ENCODE results near the gene KIF5A. TPM values are rescaled to one million over a fixed set of nuclear protein-coding genes. Genes with fewer than 3 reads are reported as not detected.

KIF5A gene
- total RNA-seq, 1 donor from 2014 or later, result 0.43 TPM

GRCh38 chr12:57590864-57591781, 41.3 kb downstream of the KIF5A start, which contains the start of gene PIP4K2C:
Gene PIP4K2C, plus strand, starts transcription at chr12:57591192. Its CDS starts 98 bp downstream, at chr12:57591290.
- peak within 1 kb of the TSS; percentile 87 for H3K4me3 Mint-ChIP-seq (ENCODE audit: unreplicated experiment)
- peak; percentile 89 for DNase-seq (ENCODE audit: extremely low spot score, unreplicated experiment)
- H3K27me3 Mint-ChIP-seq (ENCODE audit: unreplicated experiment), result peaks cover under 1% of the 10 kb centered on the region
- peak within 1 kb of the TSS; percentile 86 for H3K27ac Mint-ChIP-seq (ENCODE audit: unreplicated experiment)
- peaks cover 19% of the 10 kb centered on the region for H3K4me1 Mint-ChIP-seq (ENCODE audit: unreplicated experiment)
- no peak for TF ChIP-seq CTCF (IDR thresholded peaks at IDR 0.05)
- no peaks in the 10 kb centered on the region for H3K9me3 Mint-ChIP-seq (ENCODE audit: unreplicated experiment)
- peaks cover 12% of the 10 kb centered on the region for H3K36me3 Mint-ChIP-seq (ENCODE audit: unreplicated experiment)

- Mint-ChIP-seq H3K4me1 (ENCODE audit: unreplicated experiment) (peaks cover 19% of the 10 kb centered on the region), H3K27me3 (ENCODE audit: unreplicated experiment) (no peaks in the 10 kb centered on the region), H3K9me3 (ENCODE audit: unreplicated experiment) (no peaks in the 10 kb centered on the region), H3K27ac (ENCODE audit: unreplicated experiment) (peak overlapping the region; percentile 86), H3K36me3 (ENCODE audit: unreplicated experiment) (peaks cover 17% of the 10 kb centered on the region), H3K4me3 (ENCODE audit: unreplicated experiment) (peak overlapping the region; percentile 87)
- no peak for DNase-seq (ENCODE audit: extremely low spot score, unreplicated experiment)
- TF ChIP-seq CTCF (IDR thresholded peaks at IDR 0.05), result no peak
Observed at GRCh38 chr12:57591782-57592325, 42.0 kb downstream of the KIF5A start.

- Mint-ChIP-seq H3K9me3 (ENCODE audit: unreplicated experiment) (no peaks in the 10 kb centered on the region), H3K27me3 (ENCODE audit: unreplicated experiment) (no peaks in the 10 kb centered on the region), H3K27ac (ENCODE audit: unreplicated experiment) (no peak overlapping the region), H3K4me1 (ENCODE audit: unreplicated experiment) (peaks cover 19% of the 10 kb centered on the region), H3K36me3 (ENCODE audit: unreplicated experiment) (peaks cover 22% of the 10 kb centered on the region), H3K4me3 (ENCODE audit: unreplicated experiment) (peak overlapping the region; percentile 87)
- no peak for DNase-seq (ENCODE audit: extremely low spot score, unreplicated experiment)
- TF ChIP-seq CTCF (IDR thresholded peaks at IDR 0.05), result no peak
Observed at GRCh38 chr12:57592551-57593165, 42.8 kb downstream of the KIF5A start.

- no peak for TF ChIP-seq CTCF (IDR thresholded peaks at IDR 0.05)
- DNase-seq (ENCODE audit: extremely low spot score, unreplicated experiment), result no peak
- H3K27me3 Mint-ChIP-seq (ENCODE audit: unreplicated experiment), result no peaks in the 10 kb centered on the region
- H3K4me1 Mint-ChIP-seq (ENCODE audit: unreplicated experiment), result peaks cover 19% of the 10 kb centered on the region
- no peaks in the 10 kb centered on the region for H3K9me3 Mint-ChIP-seq (ENCODE audit: unreplicated experiment)
- no peak overlapping the region for H3K4me3 Mint-ChIP-seq (ENCODE audit: unreplicated experiment)
- H3K27ac Mint-ChIP-seq (ENCODE audit: unreplicated experiment), result no peak overlapping the region
- H3K36me3 Mint-ChIP-seq (ENCODE audit: unreplicated experiment), result peaks cover 24% of the 10 kb centered on the region
Observed at GRCh38 chr12:57593187-57593586, 43.3 kb downstream of the KIF5A start.

GRCh38 chr12:57600395-57600794, 50.6 kb downstream of the KIF5A start:
- peaks cover 54% of the 10 kb centered on the region for H3K36me3 Mint-ChIP-seq (ENCODE audit: unreplicated experiment)
- no peak for TF ChIP-seq CTCF (IDR thresholded peaks at IDR 0.05)
- H3K9me3 Mint-ChIP-seq (ENCODE audit: unreplicated experiment), result no peaks in the 10 kb centered on the region
- DNase-seq (ENCODE audit: extremely low spot score, unreplicated experiment), result no peak
- H3K27ac Mint-ChIP-seq (ENCODE audit: unreplicated experiment), result no peak overlapping the region
- H3K4me1 Mint-ChIP-seq (ENCODE audit: unreplicated experiment), result peaks cover 20% of the 10 kb centered on the region
- H3K4me3 Mint-ChIP-seq (ENCODE audit: unreplicated experiment), result no peak overlapping the region
- H3K27me3 Mint-ChIP-seq (ENCODE audit: unreplicated experiment), result no peaks in the 10 kb centered on the region

All from osteocyte (in vitro differentiated cells).